ENCODE data around the gene RBM47.
"Not testable (repeated sequence)": the region's sequence is repeated elsewhere in the genome, so short reads cannot be mapped to it uniquely, and the experiment has no call there.

The RBM47 gene

GRCh38 chr4:40453912-40454311, 175.8 kb downstream of the RBM47 start:
- no peak overlapping the region for H3K4me3 ChIP-seq (ENCODE audit: low read depth, low read length)
- peak; percentile 89 for DNase-seq (ENCODE audit: low read depth)
- TF ChIP-seq, protein P1, sequence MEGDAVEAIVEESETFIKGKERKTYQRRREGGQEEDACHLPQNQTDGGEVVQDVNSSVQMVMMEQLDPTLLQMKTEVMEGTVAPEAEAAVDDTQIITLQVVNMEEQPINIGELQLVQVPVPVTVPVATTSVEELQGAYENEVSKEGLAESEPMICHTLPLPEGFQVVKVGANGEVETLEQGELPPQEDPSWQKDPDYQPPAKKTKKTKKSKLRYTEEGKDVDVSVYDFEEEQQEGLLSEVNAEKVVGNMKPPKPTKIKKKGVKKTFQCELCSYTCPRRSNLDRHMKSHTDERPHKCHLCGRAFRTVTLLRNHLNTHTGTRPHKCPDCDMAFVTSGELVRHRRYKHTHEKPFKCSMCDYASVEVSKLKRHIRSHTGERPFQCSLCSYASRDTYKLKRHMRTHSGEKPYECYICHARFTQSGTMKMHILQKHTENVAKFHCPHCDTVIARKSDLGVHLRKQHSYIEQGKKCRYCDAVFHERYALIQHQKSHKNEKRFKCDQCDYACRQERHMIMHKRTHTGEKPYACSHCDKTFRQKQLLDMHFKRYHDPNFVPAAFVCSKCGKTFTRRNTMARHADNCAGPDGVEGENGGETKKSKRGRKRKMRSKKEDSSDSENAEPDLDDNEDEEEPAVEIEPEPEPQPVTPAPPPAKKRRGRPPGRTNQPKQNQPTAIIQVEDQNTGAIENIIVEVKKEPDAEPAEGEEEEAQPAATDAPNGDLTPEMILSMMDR (IDR thresholded peaks at IDR 0.05; ENCODE audit: control insufficient read depth, extremely low read depth, insufficient read depth), result peak; percentile 14; the same call in 1 of the 2 replicates

- H3K4me3 ChIP-seq (ENCODE audit: low read depth, low read length), result no peak overlapping the region
- DNase-seq (ENCODE audit: low read depth), result no peak
- TF ChIP-seq, protein P1 (IDR thresholded peaks at IDR 0.05; ENCODE audit: control insufficient read depth, extremely low read depth, insufficient read depth), result no peak
These were observed 180.8 kb downstream of the RBM47 start for GRCh38 chr4:40448875-40449274.

- DNase-seq (ENCODE audit: low read depth), result no peak
- TF ChIP-seq, protein P1 (IDR thresholded peaks at IDR 0.05; ENCODE audit: control insufficient read depth, extremely low read depth, insufficient read depth), result no peak
These were observed 182.8 kb downstream of the RBM47 start for GRCh38 chr4:40446839-40447238.

DNA sequence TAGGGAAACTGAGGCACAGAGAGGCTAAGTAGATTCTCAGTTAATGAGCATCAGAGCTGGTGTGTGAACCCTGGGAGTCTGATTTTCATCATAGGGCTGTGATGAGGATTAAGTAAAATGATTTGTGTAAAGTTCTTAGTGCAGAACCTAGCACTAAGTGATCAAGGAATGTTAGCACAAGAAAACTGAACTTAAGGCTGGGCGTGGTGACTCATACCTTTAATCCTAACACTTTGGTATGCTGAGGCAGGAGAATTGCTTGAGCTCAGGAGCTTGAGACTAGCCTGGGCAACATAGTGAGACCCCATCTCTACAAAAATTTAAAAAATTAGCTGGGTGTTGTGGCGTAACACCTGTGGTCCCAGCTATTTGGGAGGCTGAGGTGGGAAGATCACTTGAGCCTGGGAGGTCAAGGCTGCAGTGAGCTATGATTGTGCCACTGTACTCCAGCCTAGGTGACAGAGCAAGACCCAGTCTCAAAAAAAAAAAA, 183.4 kb downstream of the RBM47 start:
- not testable (repeated sequence) for H3K4me3 ChIP-seq (ENCODE audit: low read depth, low read length); DNase-seq (ENCODE audit: low read depth)

More at GRCh38 chr4:40446839-40447238, 182.8 kb downstream of the RBM47 start:
- no peak overlapping the region for H3K4me3 ChIP-seq (ENCODE audit: low read depth, low read length)

GRCh38 chr4:40445671-40446070, 184.0 kb downstream of the RBM47 start:
- TF ChIP-seq, protein P1 (IDR thresholded peaks at IDR 0.05; ENCODE audit: control insufficient read depth, extremely low read depth, insufficient read depth), result no peak
- peak; percentile 32 for DNase-seq (ENCODE audit: low read depth)

DNA sequence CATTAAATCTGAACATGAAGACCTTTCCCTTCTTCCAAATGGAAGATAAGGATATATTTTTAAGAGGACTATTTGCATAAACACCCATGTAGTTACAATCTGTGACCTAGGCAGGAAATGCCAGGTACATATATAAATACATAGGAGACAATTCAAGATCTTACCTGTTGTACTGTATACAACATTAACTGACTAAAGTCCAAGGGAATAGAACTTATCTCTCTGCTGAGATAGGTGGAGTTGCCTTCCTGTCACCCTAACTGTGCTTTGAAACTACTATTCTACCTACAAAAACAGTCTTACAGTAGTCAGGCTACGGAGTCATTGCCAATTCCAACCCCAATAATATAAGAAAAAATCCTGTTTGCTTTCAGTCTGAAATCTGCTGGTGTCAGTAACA, 188.2 kb downstream of the RBM47 start:
- no peak for DNase-seq (ENCODE audit: low read depth)
- H3K4me3 ChIP-seq (ENCODE audit: low read depth, low read length), result no peak overlapping the region
- TF ChIP-seq, protein P1 (IDR thresholded peaks at IDR 0.05; ENCODE audit: control insufficient read depth, extremely low read depth, insufficient read depth), result no peak

More at GRCh38 chr4:40445671-40446070, 184.0 kb downstream of the RBM47 start:
- no peak overlapping the region for H3K4me3 ChIP-seq (ENCODE audit: low read depth, low read length)

DNA sequence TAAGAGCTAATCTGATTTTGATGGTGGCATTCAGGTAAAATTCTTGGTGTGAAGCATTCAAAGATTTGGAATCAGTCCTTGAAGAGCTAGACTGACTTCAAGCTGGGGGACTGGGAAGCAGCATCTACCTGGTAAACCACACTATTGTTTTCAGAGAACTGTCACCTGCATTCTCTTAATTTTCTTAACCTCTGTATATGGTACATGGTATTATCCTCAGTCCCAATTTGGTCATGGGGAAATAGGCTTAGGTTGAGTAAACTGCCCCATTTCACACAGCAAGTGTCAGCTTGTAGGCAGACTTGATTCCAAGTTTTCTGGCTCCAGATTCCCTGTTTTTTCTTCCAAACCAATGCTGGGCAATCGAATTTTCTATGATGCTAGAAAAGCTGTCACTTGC, 190.1 kb downstream of the RBM47 start:
- TF ChIP-seq, protein P1 (IDR thresholded peaks at IDR 0.05; ENCODE audit: control insufficient read depth, extremely low read depth, insufficient read depth), result no peak
- H3K4me3 ChIP-seq (ENCODE audit: low read depth, low read length), result no peak overlapping the region
- DNase-seq (ENCODE audit: low read depth), result no peak

Data from LNCaP clone FGC (cell line).